KOPT-K1 (cell line): Measurements from ENCODE around the gene KIF26B.

ENCODE experiments used
- H3K27ac ChIP-seq: fragments of 200-600 bp; sonication (generic); 2 replicates; pipeline ENCODE4 v1.5.1; 2016; ENCODE audit warnings: antibody characterized with exemption, mild to moderate bottlenecking, low read depth, low read length; ENCODE audit not compliant: poor library complexity, severe bottlenecking
- H3K36me3 ChIP-seq: fragments of 200-600 bp; sonication (generic); 2 replicates; pipeline ENCODE4 v1.5.1; 2017; ENCODE audit warnings: antibody characterized with exemption, mild to moderate bottlenecking, low read length, moderate library complexity; ENCODE audit not compliant: insufficient read depth
- H3K9me3 ChIP-seq: fragments of 200-600 bp; sonication (generic); 2 replicates; pipeline ENCODE4 v1.5.1; 2017; ENCODE audit warnings: antibody characterized with exemption, low read length, mild to moderate bottlenecking; ENCODE audit not compliant: insufficient read depth, poor library complexity, severe bottlenecking

KIF26B gene

DNA sequence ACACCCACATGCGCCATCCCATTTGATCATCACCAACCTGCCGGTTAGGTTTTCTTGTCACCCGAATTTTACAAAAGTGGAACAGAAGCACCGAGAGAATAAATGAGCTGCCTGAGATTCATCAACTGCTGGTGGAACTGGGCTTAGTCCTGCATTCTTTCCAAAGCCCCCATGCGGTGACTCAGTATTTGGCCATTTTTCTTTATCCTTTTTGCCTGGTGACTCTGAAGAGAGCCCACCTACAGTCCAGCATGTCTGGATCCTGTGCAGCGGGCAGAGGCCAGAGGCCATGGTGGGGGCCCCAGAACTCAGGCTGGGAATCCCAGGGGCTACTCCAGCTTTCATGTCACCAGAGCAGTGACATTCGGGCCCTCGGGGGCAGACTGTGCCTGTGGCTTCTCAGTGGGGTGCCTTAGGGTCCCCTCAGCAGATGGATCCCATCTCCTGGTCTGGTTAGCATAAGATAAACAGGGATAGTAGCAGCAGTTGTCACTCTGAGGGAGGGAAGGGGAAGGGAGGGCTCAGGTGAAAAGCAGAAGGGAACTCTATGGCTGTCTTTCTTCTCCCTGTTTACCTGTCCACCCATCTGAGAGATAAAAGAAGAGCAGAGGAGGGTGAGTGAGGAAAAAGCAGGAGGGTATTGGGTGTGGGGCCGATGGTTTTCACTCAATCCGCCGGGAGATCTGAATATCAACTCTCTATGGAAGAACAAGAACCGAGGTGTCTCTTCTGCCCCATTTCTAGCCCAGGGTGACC lies 63.2 kb downstream of the KIF26B start:
- Histone ChIP-seq H3K27ac (no peak overlapping the region), H3K9me3 (no peaks in the 10 kb centered on the region), H3K36me3 (no peaks in the 10 kb centered on the region)

DNA sequence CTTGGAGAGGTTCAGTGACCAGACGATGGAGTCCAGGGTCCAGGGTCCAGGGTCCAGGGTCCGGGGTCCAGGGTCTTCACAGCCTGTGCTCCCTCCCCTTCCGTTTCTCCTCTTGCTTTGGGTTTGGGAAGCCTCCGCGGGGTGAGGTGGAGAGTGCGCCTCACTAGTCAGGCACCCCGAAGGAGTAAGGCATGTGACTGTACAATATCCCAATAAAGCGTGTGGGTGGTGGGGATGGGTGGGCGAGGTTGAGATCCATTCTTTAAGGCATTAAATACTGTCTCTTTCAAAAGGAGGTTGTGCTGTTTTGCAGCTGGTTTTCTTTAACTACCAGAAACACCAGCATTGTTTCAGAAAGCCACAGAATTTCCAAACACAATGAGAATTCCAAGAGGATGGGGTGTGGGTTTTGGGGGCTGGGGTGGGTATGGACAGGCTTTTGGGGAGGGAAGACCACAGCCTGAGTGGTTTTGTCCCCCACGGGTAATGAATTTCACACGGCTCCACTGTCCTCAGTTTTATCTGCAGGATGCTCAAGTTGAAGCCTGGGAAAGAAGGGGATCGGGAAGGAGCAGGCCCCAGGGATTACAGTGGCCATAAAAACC lies 65.7 kb downstream of the KIF26B start:
- Histone ChIP-seq H3K27ac (no peak overlapping the region), H3K9me3 (no peaks in the 10 kb centered on the region), H3K36me3 (no peaks in the 10 kb centered on the region)

DNA sequence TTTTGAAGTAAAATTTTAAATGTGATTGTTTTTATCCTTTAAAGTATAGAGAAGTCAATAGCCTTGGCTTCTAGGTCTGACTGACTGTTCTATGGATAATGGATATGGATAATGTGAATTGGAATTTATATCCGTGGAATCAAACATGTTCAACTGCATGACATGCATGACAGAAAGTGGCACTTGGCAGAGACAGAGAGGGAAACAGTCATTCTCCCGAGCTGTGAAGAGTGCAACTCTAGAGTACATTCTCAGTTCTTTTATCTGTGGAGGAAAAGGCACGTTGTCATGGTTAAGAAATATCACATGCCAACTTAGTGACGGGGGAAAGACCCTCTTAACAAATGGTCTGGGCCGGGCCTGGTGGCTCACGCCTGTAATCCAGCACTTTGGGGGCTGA lies 67.0 kb downstream of the KIF26B start:
- no peak overlapping the region for H3K27ac ChIP-seq
- H3K36me3 ChIP-seq = no peaks in the 10 kb centered on the region
- H3K9me3 ChIP-seq = no peaks in the 10 kb centered on the region

DNA sequence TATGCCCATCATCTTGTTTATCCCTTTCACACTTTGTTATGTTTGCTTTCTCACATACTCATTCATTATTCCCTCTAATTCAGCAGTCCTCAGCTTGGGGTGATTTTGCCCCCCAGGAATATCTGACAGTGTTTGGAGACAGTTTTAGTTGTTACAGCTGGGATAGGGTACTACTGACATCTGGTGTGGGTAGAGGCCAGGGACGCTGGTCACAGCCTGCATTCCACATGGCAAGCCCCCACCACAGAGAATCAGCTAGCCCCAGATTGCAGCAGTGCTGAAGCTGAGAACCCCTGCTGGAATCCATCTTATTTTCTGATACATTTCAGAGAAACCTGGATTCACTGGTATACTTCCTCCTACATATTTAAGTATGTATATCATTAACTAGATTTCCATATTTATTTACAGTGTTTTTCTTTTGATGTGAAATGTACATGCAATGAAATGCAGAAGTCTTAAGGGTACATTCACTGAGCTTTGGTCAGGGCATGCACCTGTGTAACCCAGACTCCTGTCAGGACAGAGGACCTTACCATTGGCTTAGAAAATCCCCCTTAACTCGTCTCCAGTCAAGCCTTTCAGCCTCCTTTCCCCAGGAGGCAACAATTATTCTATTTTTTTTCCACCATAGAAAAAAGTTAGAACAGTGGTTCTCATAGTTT lies 68.3 kb downstream of the KIF26B start:
- no peak overlapping the region for H3K27ac ChIP-seq
- H3K36me3 ChIP-seq = no peaks in the 10 kb centered on the region
- no peaks in the 10 kb centered on the region for H3K9me3 ChIP-seq

DNA sequence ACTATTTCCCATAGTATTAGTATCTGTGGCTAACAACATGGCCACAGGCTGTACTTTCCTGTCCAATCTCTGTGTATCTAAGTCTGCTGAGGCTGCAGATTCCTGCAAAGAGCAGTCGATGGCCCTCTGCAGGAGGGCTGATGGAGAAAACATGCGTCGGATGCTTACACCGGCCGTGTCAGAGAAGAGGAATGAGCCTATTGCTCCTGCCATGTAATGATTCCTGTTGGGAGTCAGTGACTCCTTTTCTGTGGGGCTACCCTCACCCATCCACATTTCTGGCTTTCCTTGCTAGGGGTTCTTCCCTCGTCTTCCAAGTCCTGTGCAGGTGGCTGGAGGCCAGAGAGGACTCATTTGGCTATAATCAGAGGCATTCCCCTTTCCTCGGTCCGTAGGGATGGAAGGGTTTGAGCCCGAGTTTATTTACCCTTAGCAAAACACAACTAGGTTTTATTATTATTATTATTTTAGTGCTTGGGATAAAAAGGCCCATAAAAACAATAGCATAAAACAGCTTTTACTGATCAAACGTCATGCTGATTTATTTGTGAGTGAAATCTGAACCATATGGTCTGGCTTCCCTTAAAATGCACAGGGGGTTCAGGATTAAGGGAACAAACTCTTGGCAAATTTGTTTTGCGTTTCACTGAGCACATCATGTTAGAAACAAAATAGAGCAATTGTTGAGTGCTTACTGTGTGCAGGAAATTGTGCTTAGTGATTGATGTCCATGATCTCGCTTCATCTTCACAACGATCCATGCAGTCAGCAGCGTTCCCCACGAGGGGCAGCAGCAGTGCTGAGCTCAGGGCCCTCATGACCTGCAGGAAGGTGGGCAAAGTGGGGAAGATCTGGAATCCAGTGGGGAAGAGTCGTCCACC lies 70.8 kb downstream of the KIF26B start:
- no peaks in the 10 kb centered on the region for H3K36me3 ChIP-seq
- H3K9me3 ChIP-seq = no peaks in the 10 kb centered on the region
- H3K27ac ChIP-seq = no peak overlapping the region

DNA sequence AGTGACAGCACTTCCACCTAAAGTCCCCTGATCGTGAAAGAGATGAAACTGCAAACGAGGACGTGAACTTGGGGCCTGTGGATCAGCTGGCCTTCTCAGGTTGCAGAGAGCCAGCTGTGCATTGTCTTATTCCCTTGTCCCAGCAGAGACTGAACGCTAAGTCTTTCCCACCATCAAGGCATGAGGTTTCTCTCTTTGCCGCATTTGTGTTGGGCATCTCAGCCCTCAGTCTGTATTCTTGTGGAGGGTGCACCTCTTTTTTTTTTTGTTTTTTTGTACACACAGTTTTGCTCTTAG lies 71.4 kb downstream of the KIF26B start:
- H3K27ac ChIP-seq = no peak overlapping the region
- no peaks in the 10 kb centered on the region for H3K36me3 ChIP-seq
- no peaks in the 10 kb centered on the region for H3K9me3 ChIP-seq

DNA sequence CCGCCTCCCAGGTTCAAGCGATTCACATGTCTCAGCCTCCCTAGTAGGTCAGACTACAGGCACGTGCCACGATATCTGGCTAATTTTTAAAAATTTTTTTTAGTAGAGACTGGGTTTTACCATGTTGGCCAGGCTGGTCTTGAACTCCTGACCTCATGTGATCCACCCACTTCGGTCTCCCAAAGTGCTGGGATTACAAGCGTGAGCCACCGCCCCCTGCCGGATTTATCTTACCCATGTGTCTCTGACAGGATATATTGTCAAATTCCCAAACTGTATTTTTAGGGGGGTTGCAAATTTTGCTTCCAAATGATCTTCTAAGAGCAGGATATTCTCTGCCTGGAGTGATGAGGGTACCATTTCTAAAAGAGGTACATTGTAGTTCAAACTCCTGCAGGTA lies 74.3 kb downstream of the KIF26B start:
- H3K9me3 ChIP-seq = no peaks in the 10 kb centered on the region
- no peak overlapping the region for H3K27ac ChIP-seq
- no peaks in the 10 kb centered on the region for H3K36me3 ChIP-seq

DNA sequence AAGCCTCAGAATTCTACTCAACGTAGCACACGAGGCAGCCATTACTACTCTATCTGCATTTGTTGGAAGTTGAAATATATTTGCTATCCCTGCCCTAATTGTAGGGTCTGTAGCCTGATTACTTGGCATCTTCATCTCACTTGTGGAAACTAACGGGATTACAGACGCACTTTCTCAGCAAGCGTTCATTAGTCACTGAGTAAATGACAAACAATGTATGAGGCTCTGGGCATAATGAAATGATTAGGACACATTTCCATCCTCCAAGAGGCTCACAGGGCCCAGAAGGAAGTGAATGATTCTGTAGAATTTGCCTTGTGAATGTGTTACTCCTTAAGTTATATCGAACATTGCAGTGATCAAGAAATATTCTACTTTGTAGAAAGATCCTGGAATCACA lies 78.1 kb downstream of the KIF26B start:
- H3K36me3 ChIP-seq = no peaks in the 10 kb centered on the region
- H3K9me3 ChIP-seq = no peaks in the 10 kb centered on the region
- H3K27ac ChIP-seq = no peak overlapping the region

DNA sequence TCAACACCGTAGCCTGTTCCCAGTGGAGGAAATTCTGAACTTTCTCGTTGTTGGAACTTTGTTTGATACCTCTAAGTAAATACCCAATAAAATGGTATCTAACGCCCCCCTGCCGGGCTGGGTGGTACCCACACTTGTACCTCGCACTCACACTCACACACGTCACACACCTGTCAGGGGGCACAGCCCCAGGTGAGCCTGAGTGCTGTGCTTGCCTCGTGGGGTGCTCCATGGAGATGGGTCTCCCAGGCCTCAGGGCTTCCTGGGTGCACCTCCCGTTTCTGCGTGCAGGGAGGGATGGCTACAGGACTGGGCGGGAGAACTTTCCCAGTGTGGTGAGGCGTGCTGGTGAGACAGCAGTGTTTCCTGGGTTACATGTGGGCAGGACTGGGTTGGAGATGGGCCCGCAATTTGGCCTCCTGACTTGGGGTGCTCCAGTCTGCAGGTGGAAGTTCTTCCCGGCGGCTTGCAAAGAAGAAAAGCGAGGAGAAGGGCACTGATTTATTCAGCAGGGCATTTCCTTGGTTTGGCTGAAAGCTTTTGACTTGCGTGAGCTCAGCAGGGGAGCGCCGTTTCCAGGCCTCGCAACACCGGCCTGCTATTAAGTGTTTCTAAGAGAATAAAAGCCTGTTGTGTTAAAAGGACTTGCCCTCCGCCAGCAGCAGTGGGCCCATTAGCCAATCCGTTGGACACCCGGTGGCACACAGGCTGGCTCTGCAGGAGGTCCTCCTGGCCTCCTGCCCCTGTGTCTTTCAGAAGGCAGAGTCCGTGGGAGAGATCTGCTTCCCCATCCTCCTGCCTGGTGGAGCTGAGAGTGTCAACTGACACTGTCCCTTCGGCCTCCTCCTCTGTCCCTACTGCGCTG lies 79.7 kb downstream of the KIF26B start:
- H3K36me3 ChIP-seq = no peaks in the 10 kb centered on the region
- no peaks in the 10 kb centered on the region for H3K9me3 ChIP-seq
- H3K27ac ChIP-seq = no peak overlapping the region

DNA sequence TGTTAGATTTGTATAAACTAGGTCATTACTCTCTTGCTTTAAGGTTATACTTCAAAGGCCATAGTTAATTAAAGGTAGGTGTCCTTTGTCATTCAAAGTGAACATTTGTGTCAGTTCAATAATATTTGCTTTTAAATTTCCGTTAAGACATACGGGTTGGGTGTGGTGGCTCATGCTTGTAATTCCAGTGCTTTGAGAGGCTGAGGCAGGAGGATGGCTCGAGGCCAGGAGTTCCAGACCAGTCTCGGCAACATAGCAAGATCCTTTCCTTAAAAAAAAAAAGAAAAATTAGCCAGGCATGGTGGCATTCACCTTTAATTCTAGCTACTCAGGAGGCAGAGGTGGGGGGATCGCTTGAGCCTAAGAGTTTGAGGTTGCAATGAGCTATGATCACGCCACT lies 80.4 kb downstream of the KIF26B start:
- Histone ChIP-seq H3K27ac (no peak overlapping the region), H3K9me3 (no peaks in the 10 kb centered on the region)

DNA sequence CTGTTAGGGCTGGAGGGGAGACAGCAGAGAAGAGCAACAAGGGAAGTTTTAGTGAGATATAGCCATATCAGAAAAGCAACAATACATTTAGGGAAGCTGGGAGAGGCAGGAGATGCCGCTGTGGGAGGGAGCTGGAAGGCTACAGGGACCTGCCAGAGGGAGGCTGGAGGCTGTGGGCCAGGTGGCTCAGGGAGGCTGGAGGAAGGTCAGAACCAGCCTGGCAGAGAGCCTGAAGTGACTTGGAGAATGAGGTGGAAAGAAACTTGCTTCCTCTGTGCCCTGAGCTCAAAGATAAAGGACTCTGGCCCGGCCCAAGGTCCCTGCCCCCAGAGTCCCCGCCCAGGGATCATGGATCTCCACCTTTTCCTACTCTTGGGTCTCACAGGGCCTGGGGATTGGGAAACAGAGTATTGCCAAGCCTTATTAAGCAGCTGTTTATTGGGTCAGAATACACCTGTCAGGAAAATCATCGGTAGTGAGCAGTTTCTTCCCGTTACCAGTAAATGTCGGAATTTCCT lies 85.9 kb downstream of the KIF26B start:
- no peaks in the 10 kb centered on the region for H3K9me3 ChIP-seq
- no peaks in the 10 kb centered on the region for H3K36me3 ChIP-seq
- no peak overlapping the region for H3K27ac ChIP-seq

More for the DNA sequence above, 80.4 kb downstream of the KIF26B start:
- H3K36me3 ChIP-seq = no peaks in the 10 kb centered on the region

DNA sequence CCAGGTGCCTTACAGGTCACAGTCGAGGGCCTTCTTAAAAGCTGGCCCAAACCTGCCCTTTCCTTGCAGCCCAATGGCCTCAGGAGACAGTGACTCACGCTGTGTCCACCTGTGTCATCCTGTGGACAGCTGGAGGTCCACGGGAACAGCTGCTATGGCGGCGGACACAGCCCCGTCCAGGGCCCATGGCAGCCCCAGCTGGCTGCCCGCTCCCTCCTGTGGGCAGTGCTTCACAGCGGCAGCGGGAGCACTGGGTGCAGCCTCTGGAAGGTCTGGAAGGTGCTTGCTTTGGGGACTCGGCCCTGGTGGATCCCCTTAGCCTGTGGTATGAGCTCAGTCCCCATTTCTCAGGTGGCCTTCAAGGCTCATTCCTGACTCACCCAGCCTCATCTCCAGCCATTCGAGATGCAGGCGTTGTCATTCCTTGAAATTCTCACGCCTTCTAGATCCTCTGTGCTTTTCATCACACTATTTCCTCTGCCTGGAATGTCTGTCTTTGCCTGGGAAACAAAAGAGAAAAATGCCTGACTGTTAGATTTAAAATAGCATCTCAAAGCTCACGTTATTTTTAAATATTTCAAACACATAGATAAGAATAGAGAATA lies 86.8 kb downstream of the KIF26B start:
- no peaks in the 10 kb centered on the region for H3K36me3 ChIP-seq
- H3K27ac ChIP-seq = no peak overlapping the region
- H3K9me3 ChIP-seq = no peaks in the 10 kb centered on the region

DNA sequence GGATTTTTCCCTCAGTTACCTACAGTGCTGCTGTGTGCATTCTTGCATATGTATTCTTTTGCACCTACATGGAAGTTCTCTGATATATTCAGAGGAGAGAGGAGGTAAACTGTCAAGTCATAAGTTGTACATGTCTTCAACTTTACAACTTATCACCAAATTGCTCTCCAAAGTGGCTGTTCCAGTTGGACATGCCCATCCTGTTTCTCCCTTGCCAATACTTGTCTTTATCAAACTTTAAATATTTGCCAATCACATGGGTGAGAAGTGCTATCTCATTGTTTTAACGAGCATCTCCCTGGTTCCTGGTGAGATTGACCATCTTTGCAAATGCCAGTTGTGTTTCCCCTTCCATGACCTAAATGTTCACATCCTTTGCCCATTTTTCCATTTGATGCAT lies 88.2 kb downstream of the KIF26B start:
- Histone ChIP-seq H3K9me3 (no peaks in the 10 kb centered on the region), H3K27ac (no peak overlapping the region)

More for the DNA sequence above, 88.2 kb downstream of the KIF26B start:
- no peaks in the 10 kb centered on the region for H3K36me3 ChIP-seq
